Hematopoietic multipotent progenitor cell treated with erythropoietin and hydrocortisone succinate and interleukin-3 and kit ligand, for 17 days (in vitro differentiated cells): ENCODE results near the gene FGF22.
A peak's percentile ranks its signal among the peaks of the same experiment; 100 is the strongest.
"Not testable (repeated sequence)": the region's sequence is repeated elsewhere in the genome, so short reads cannot be mapped to it uniquely, and the experiment has no call there.

Experiments
- DNase-seq: peaks from one replicate; pipeline ENCODE4 v3.0.0-alpha.2; 2015; ENCODE audit warnings: low spot score

Gene FGF22

GRCh38 chr19:660793-661426, 21.2 kb downstream of the FGF22 start:
- DNase-seq: no peak

- no peak for DNase-seq
Observed at GRCh38 chr19:661427-662196, 21.9 kb downstream of the FGF22 start.

GRCh38 chr19:662207-662961, 22.7 kb downstream of the FGF22 start:
- DNase-seq: no peak

- peak; percentile 94 for DNase-seq
Observed at GRCh38 chr19:662962-663681, 23.4 kb downstream of the FGF22 start, which contains the start of gene RNF126. Gene RNF126 (minus strand): TSS chr19:663214. CDS start chr19:663121, 93 bp downstream.

- no peak for DNase-seq
Observed at GRCh38 chr19:663682-664117, 24.0 kb downstream of the FGF22 start.

GRCh38 chr19:664913-665443, 25.3 kb downstream of the FGF22 start:
- DNase-seq: peak; percentile 68

- not testable (repeated sequence) for DNase-seq
Observed at GRCh38 chr19:666985-667573, 27.4 kb downstream of the FGF22 start.

GRCh38 chr19:668675-669434, 29.2 kb downstream of the FGF22 start:
- DNase-seq: not testable (repeated sequence)

GRCh38 chr19:670609-671075, 31.0 kb downstream of the FGF22 start:
- DNase-seq: no peak

GRCh38 chr19:674282-675151, 34.8 kb downstream of the FGF22 start:
- no peak for DNase-seq

GRCh38 chr19:676007-676338, 36.3 kb downstream of the FGF22 start:
- DNase-seq: no peak

GRCh38 chr19:676339-677105, 36.8 kb downstream of the FGF22 start, which contains the start of gene FSTL3:
Gene FSTL3 (plus strand): TSS chr19:676392. CDS start chr19:676424, 32 bp downstream.
- DNase-seq: no peak

- no peak for DNase-seq
Observed at GRCh38 chr19:677201-677600, 37.5 kb downstream of the FGF22 start.

- no peak for DNase-seq
Observed at GRCh38 chr19:677601-678436, 38.1 kb downstream of the FGF22 start.

GRCh38 chr19:678791-679388, 39.2 kb downstream of the FGF22 start:
- DNase-seq: no peak

GRCh38 chr19:679418-680286, 40.0 kb downstream of the FGF22 start:
- DNase-seq: no peak
